Type B pancreatic cell (in vitro differentiated cells): ENCODE data around the gene PRKAR2B. TPM values are rescaled to one million over a fixed set of nuclear protein-coding genes. Genes with fewer than 3 reads are reported as not detected.

ENCODE experiments used
- DNase-seq: peaks from one replicate; pipeline ENCODE4 v3.0.0; 2021; ENCODE audit warnings: mixed read lengths; ENCODE audit not compliant: unreplicated experiment; ENCODE audit errors: extremely low spot score
- H3K27ac Mint-ChIP-seq: 2 replicates; pipeline ENCODE4 v1.8.0; 2021; ENCODE audit warnings: mild to moderate bottlenecking, mixed read lengths
- H3K27me3 Mint-ChIP-seq: 2 replicates; pipeline ENCODE4 v1.8.0; 2021; ENCODE audit warnings: mixed read lengths
- H3K36me3 Mint-ChIP-seq: 2 replicates; pipeline ENCODE4 v1.8.0; 2021; ENCODE audit warnings: mixed read lengths
- H3K4me1 Mint-ChIP-seq: one replicate; pipeline ENCODE4 v1.8.0; 2021; ENCODE audit warnings: mixed read lengths; ENCODE audit not compliant: unreplicated experiment
- H3K4me3 Mint-ChIP-seq: 2 replicates; pipeline ENCODE4 v1.8.0; 2021; ENCODE audit warnings: mild to moderate bottlenecking, mixed read lengths
- H3K9me3 Mint-ChIP-seq: 2 replicates; pipeline ENCODE4 v1.8.0; 2021; ENCODE audit warnings: mixed read lengths
- total RNA-seq: library from RNA; stranded (reverse); gene quantifications from 2 replicates; pipeline ENCODE4 v1.2.1, GENCODE V29; 2021; ENCODE audit warnings: low replicate concordance
- TF ChIP-seq, protein P1 (sequence below): fragments of 200-600 bp; sonication (generic); conservative IDR thresholded peaks from 2 replicates; pipeline ENCODE4 v1.5.0; 2021; ENCODE audit warnings: antibody characterized with exemption, mild to moderate bottlenecking

Gene PRKAR2B
- total RNA-seq, 1 donor from 2014 or later = 7.2 TPM

DNA sequence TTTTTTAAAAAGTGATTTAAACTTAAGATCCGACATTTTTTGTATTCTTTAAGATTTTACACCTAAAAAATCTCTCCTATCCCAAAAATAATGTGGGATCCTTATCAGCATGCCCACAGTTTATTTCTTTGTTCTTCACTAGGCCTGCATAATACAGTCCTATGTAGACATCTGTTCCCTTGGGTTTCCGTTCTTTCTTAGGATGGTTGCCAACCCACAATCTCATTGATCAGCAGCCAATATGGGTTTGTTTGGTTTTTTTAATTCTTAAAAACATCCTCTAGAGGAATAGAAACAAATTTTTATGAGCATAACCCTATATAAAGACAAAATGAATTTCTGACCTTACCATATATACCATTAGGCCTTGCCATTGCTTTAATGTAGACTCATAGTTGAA, 115.9 kb downstream of the PRKAR2B start:
- no peak overlapping the region for H3K4me3 Mint-ChIP-seq
- H3K27me3 Mint-ChIP-seq = no peaks in the 10 kb centered on the region
- peaks cover 4% of the 10 kb centered on the region for H3K4me1 Mint-ChIP-seq
- peaks cover 5% of the 10 kb centered on the region for H3K36me3 Mint-ChIP-seq
- no peak for DNase-seq
- TF ChIP-seq, protein P1, sequence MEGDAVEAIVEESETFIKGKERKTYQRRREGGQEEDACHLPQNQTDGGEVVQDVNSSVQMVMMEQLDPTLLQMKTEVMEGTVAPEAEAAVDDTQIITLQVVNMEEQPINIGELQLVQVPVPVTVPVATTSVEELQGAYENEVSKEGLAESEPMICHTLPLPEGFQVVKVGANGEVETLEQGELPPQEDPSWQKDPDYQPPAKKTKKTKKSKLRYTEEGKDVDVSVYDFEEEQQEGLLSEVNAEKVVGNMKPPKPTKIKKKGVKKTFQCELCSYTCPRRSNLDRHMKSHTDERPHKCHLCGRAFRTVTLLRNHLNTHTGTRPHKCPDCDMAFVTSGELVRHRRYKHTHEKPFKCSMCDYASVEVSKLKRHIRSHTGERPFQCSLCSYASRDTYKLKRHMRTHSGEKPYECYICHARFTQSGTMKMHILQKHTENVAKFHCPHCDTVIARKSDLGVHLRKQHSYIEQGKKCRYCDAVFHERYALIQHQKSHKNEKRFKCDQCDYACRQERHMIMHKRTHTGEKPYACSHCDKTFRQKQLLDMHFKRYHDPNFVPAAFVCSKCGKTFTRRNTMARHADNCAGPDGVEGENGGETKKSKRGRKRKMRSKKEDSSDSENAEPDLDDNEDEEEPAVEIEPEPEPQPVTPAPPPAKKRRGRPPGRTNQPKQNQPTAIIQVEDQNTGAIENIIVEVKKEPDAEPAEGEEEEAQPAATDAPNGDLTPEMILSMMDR = no peak
- no peaks in the 10 kb centered on the region for H3K9me3 Mint-ChIP-seq
- no peak overlapping the region for H3K27ac Mint-ChIP-seq

DNA sequence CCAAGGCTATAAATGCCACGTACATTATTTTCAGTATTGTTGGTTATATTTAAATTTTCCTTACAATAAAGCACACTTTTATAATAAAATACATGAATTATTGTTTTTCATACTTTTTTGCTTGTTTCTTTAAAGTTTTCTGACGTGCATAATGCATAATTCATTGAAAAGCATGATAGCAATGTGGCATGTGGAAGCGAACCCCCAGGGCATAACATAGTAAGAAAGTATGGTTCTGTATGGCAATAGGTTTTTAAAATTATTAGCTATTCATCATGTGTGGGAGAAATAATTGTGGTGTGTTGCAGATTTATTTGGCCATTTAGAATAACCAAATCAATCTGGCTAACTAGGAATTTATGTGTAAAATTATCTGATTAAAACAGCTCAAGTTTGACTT, 116.9 kb downstream of the PRKAR2B start:
- no peak overlapping the region for H3K27ac Mint-ChIP-seq
- TF ChIP-seq, protein P1 = no peak
- peaks cover 6% of the 10 kb centered on the region for H3K4me1 Mint-ChIP-seq
- H3K4me3 Mint-ChIP-seq = no peak overlapping the region
- no peak for DNase-seq
- no peaks in the 10 kb centered on the region for H3K9me3 Mint-ChIP-seq
- no peaks in the 10 kb centered on the region for H3K36me3 Mint-ChIP-seq
- no peaks in the 10 kb centered on the region for H3K27me3 Mint-ChIP-seq

DNA sequence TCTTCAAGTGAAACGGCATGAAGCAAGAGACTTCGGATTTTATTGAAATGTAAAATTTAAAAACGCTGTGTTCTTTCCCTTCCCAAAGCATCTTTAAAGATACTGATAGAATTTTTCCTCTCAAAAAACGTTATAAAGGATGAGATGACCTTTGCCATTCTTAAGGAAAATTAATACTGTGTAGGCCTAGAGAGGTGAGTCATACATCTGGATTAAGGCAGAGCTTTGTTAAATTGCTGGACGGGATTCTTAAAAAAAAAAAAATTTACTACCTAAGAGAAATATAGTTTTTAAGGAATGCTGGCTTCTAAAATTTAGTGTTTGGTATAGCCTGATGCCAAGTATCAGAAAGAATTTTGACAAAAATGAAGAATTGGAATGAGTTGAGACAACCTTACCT, 118.0 kb downstream of the PRKAR2B start:
- H3K9me3 Mint-ChIP-seq = no peaks in the 10 kb centered on the region
- H3K27ac Mint-ChIP-seq = no peak overlapping the region
- no peak overlapping the region for H3K4me3 Mint-ChIP-seq
- DNase-seq = no peak
- peaks cover 6% of the 10 kb centered on the region for H3K4me1 Mint-ChIP-seq
- TF ChIP-seq, protein P1 = no peak
- H3K36me3 Mint-ChIP-seq = no peaks in the 10 kb centered on the region
- H3K27me3 Mint-ChIP-seq = no peaks in the 10 kb centered on the region

DNA sequence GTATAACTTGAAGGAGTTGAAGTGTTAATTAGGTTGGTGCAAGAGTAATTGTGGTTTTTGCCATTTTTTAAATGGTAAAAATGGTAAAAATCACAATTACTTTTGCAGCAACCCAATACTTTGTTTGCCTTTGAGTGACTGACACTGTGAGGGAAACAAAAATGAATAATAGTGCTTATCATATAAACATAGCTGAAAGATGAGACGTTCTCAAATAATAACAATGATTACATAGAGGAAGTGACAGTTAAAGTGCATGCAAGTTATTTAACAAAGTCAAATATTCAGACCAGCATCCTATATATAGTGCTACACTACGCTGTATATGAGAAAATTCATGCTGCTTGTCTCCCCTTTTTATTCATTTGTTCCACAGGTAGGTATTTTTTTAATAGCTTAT, 119.6 kb downstream of the PRKAR2B start:
- Mint-ChIP-seq H3K27me3 (peaks cover 5% of the 10 kb centered on the region), H3K4me1 (peaks cover 6% of the 10 kb centered on the region), H3K9me3 (no peaks in the 10 kb centered on the region), H3K4me3 (no peak overlapping the region), H3K36me3 (no peaks in the 10 kb centered on the region), H3K27ac (peak overlapping the region; percentile 39)
- TF ChIP-seq, protein P1 = no peak
- no peak for DNase-seq

DNA sequence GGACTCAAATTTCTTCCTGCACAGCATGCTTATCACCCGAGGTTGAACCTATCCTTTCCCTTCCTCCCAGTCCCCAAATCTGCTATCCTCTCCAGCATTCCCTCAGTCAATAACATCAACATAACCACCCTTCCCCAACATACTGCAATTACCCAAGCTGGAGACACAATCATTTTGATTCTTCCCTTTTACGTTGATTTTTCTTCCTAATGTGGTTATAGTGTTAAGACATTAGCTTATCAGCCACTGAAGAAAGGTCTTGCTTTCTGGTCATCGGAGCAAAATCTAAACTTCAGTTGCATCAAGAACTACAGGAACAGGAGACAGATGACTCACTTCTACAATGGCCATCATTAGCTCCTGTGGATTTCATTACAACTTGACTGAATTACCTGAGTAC, 120.8 kb downstream of the PRKAR2B start:
- no peak for DNase-seq
- TF ChIP-seq, protein P1 = no peak
- Mint-ChIP-seq H3K9me3 (no peaks in the 10 kb centered on the region), H3K27ac (peak overlapping the region; percentile 34), H3K4me1 (peaks cover 6% of the 10 kb centered on the region), H3K4me3 (peak overlapping the region; percentile 30), H3K36me3 (no peaks in the 10 kb centered on the region), H3K27me3 (peaks cover 5% of the 10 kb centered on the region)

DNA sequence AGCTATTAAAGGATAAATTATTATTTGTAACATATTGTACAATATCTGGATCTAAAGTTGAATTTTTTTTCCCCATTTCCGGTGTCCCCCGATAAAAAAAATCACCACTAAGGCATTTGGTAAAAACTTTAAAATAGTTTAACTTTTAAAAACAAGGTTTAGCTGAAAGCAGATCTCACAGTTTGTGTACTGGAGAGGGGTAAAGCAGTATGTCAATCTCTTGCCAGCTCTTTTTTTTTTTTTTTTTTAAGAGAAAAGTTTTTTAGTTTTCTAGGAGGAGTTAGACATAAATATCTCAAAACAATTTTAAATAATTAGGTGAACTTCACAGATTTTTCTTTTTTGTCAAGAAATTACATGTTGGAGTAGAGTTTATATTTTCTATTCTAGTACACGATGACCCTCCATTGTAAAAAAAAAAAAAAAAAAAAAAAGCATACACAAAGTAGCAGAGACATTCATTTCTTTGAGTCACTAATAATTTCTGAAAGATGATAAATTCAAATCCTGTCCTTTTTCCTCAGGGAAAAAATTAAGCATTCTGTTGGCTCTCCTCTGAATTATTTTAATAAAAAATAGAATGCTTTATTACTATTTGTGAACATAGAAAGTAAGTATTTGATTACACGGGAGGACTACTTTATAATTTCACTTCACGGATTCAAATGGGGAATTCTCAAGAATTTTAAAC, 122.4 kb downstream of the PRKAR2B start:
- no peaks in the 10 kb centered on the region for H3K36me3 Mint-ChIP-seq
- TF ChIP-seq, protein P1 = no peak
- peak overlapping the region; percentile 99 for H3K4me3 Mint-ChIP-seq
- peak overlapping the region; percentile 100 for H3K27ac Mint-ChIP-seq
- H3K27me3 Mint-ChIP-seq = peaks cover 5% of the 10 kb centered on the region
- H3K9me3 Mint-ChIP-seq = no peaks in the 10 kb centered on the region
- DNase-seq = no peak
- peaks cover 6% of the 10 kb centered on the region for H3K4me1 Mint-ChIP-seq
